GM19372 (cell line): ENCODE data around the gene CALM3.
"Not testable (repeated sequence)": the region's sequence is repeated elsewhere in the genome, so short reads cannot be mapped to it uniquely, and the experiment has no call there.

Experiments
- ATAC-seq: cut with Tn5 transposase; IDR thresholded peaks from one replicate; pipeline ENCODE4 v1.9.1; 2021; ENCODE audit warnings: mild to moderate bottlenecking, low read depth, moderate library complexity; ENCODE audit not compliant: unreplicated experiment

CALM3 gene

GRCh38 chr19:46613525-46613924 lies 12.4 kb downstream of the CALM3 start:
- no peak for ATAC-seq

DNA sequence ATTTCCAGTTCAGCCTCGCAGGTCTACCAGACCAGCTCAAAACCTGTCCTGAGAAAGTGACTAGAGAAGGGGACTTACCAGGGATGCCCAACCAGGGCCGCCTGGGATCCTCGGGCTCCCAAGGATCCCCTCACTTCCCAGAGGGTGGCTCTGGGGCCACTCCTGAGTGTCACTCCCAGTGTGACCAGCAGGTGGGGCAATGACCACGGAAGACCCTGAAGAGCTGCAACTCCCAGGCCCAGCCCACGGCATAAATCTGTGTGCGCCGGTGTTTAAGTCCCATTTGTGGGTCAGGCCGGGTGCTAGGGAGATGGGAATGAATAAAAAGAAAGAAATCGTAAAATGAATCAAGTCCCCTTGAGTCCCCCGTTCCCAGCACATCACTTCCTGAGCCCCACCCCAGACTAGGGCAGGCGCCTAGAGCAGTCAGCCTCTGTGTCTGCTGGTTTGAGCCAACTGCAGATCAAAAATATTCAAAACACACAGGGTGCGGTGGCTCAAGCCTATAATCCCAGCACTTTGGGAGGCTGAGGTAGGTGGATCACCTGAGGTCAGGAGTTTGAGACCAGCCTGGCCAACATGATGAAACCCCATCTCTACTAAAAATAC lies 13.1 kb downstream of the CALM3 start:
- ATAC-seq: no peak

DNA sequence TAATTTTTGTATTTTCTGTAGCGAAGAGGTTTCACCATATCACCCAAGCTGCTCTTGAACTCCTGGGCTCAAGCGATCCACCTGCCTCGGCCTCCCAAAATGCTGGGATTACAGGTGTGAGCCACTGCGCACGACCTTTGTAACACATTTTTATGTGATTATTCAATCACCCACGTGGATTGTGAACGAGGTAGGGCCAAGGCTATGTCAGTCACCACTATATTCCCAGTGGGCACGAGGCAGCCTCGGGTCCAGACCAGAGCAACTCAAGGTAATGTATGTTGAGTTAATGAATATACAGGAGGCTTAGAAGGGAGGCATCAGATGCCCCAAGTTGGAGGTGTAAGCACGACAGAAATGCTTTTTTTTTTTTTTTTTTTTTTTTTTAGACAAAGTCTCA lies 14.8 kb downstream of the CALM3 start:
- ATAC-seq: no peak

DNA sequence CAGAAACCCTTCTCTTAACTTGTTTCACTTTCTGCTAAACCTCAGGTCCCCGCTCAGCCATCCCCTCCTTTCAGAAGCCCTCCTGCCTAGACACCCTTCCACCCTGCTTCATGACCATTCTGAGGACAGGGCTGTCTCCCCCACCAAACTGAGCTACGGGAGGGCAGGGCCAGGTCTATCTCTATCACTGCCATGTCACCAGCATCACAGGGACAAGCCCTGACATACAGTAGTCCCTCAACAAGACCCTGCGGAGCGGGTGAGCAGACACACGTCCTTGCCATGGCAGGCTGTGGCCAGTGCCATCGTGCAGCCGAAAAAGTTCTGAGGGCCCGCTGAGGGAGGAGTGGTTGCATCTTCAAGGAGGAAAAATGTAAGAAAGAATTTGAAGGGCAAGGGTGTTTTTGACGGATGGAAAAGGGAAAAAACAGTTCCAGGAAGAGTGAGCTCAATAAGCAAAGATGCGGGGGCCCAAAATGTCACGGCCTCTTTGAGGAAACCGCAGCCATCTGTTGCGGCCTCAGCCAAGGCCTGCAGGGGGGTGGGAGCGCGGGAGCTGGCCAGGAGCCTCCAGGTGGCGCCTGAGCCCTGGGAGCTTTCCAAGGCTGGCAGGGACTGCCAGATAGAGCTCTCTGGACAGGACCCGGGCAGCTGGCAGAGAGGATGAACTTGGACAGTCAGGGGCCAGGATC lies 15.6 kb downstream of the CALM3 start:
- ATAC-seq: no peak

GRCh38 chr19:46617601-46618000 lies 16.5 kb downstream of the CALM3 start:
- ATAC-seq: no peak

DNA sequence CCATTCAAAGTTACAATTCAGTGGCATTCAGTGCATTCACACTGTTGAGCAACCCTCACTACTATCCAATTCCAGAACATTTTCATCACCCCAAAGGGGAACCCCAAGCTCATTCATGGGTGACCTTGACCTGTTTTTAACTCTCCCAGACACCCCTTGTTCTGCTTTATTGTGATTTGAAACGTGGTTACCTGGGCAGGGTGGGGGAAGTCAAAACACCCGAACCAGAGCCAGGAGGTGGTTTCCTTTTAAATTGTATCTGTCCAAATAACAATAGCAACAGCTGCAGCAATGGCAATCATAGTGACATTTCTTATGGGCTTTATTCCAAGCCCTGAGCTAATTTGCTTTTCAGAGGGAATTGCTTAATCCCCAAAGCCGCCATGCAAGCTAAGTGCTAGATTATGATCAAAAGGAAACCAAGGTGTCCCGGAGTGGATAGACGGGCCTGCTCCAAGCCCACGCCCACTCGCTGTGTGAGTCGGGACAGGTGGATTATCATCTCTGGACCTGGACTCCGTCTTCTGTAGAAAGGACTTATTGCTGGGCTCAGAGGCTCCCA lies 17.6 kb downstream of the CALM3 start:
- no peak for ATAC-seq

DNA sequence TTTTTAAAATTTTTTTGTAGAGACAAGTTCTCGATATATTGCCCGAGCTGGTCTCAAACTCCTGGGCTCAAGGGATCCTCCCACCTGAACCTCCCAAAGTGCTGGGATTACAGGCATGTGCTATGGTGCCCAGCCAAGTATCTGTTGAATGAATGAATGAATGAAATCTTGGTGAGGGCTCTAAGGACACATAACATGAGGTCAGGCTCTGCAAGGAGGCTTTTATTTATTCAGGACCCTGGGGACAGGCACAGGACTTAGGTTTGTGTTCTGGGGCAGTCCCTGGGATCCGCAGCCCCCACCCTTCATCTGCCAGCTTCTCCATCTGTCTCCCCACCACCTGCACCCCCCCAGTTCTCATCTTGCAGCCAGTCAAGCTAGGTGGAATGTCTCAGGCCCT lies 19.1 kb downstream of the CALM3 start:
- no peak for ATAC-seq

DNA sequence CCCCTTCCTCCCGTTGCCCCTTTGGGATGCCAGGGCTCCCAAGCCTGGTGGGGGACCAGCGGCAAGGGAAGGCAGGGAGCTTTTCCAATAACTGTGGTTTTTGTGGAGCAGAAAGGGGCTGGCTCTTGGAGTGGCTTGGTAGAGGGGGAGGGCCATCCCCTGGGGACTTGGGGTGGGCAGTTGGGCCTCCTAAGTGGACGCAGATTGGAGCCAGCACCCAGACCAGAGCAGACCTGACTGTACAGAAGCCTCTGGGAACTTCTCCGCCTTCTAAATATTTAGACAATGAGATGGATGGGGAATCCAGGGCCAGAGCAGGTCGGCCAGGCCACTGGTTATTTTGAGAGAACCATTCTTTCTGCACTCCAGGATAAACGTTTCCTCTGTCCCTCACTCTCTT lies 19.6 kb downstream of the CALM3 start:
- ATAC-seq: no peak

GRCh38 chr19:46621191-46622117 lies 20.3 kb downstream of the CALM3 start:
- no peak for ATAC-seq

DNA sequence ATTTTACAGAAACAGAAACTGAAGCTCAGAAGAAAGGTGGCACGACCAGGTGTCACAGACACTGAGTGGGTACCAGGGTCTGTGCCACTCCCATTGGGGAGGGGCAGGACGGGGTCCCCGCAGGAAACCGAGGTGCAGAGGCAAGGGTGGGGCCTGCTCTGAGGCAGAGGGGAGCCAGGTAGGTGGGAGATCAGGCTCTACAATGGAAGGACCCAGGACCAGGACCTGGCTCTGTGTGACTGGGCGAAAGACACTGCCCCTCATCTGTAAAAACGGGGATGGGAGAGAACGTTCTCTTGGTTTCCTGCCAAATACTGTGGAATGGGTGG lies 21.0 kb downstream of the CALM3 start:
- ATAC-seq: no peak

GRCh38 chr19:46623915-46624502 lies 22.9 kb downstream of the CALM3 start:
- no peak for ATAC-seq

DNA sequence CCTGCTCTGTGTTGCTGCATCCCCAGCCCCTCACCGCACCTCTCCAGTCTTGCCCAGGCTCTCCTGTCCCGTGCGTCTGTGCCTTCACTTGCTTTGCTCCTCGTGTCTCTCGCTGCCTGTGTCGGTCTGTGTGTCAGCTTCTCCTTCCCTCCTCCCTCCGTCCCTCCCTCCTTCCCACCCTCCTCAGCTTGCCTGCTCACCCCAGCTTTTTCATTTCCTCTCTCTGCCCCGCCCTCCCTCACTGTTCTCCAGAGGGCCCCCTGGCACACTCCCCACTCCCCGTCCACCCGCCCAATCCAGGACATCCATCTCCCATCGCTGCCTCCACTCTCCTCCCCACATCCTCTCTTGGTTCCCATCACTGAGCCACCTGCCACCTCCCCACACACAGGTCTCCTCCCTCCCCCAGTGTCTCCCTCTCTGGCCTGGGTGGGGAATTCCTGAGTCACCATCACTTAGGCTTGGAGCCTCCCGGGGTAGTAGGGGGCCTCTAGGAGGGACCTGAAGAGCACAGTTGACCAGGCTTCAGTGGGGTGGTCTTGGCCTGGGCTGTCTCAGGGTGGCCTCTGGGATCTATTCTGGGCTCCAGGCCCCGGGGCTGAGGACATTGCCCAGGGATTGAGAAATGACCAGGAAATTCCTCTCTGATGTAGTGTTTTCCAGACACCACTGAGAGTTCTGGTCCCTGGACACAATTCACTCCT lies 24.0 kb downstream of the CALM3 start, which contains the start of gene PTGIR:
TSS of gene PTGIR (minus strand) at position 132 of the 704 bp plus-strand sequence. CDS start 864 bp downstream, outside the sequence.
- ATAC-seq: no peak

GRCh38 chr19:46625731-46626130 lies 24.6 kb downstream of the CALM3 start:
- no peak for ATAC-seq

DNA sequence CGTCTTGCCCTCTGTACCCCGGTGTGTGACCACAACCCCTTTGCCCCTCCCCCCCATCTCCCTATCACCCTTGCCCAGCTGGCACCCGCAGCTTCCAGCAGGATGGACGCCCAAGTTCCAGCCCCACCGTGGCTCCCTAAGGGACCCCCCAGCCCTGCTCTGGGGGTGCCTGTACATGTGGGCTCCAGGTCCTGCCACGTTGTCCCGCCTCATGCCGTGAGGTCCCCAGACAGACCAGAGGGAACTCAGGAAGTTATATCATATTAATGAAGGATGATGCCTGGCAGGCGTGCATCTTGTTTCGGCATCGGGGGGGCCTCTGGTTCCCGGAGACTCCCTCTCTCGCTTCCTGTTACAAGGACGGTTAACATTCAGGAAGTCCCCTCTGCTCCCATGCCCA lies 25.3 kb downstream of the CALM3 start:
- ATAC-seq: no peak

DNA sequence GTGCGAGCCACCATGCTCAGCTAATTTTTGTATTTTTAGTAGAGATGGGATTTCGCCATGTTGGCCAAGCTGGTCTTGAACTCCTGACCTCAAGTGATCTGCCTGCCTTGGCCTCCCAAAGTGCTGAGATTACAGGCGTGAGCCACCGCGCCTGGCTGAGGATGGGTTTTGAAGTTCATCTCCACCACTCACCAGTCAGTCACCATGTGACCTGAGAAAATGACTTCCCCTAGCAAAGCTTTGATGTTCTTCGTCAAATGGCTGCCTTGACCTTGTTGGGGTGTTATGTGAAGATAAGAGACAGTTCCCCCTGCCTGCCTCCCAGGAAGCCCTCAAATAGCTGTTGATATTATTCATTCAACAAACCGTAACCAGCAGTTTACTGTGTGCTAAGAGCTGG lies 27.8 kb downstream of the CALM3 start:
- not testable (repeated sequence) for ATAC-seq

DNA sequence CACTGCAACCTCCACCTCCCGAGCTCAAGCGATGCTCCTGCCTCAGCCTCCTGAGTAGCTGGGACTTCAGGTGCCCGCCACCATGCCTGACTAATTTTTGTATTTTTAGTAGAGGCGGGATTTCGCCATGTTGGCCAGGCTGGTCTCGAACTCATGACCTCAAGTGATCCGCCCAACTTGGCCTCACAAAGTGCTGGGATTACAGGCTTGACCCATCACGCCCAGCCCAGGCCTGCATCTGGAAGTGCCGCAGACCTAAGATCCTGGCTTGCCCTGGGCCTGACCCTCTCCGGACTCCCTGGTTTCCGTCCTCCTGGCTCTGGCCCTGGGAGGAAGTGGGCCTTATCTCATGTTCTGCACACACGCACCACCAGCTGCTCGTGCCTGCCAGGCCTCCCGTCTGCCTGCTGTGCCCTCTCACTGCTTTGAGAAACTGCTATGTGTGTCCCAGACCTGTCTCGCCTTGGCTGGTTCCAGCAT lies 28.5 kb downstream of the CALM3 start:
- ATAC-seq: no peak

DNA sequence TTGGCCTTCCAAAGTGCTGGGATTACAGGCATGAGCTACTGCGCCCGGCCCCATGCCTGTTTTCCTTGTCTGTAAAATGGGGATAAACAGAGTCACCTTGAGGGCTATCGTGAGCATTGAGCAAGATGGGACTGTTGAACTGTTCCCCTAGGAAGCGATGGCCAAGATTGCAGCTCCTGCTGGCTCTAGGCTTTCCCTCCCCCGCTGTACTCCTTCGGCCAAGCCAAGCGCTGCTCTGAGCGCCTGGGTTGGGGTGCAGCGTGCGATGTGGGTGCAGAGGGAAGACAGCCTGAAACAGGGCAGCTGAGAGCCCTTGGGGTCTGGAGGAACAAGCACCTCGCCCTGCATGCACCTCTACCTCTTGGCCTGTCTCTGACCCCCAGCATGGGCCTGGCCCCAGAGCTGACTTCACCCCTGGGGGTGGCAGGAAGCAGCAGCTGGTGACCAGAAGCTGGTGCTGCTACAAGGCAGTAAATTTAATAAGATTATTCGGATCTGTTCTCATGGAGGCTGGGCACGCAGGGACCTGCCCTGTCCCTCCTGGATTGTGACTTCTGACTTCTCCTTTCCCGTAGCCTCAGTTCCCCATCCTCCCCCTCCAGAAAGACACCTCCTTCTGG lies 29.6 kb downstream of the CALM3 start:
- ATAC-seq: no peak

DNA sequence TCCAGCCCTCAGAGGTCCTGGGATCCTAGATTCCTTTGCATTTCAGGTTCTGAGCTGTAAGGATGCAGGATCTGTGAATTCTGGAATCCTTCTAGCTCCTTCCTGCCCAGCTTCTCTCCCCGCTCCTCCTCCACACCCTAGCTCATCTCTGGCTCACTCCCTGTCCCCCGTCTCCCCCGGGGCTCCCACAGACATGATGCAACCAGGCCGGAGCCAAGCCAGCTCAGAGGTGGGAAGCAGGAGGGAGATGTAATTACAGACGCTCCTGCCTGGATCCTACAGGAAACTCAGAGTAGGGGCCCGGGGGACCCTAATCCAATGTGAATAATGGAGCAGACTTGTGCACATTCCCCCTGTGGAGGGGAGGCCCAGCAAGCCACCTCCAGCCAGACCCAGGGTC lies 30.4 kb downstream of the CALM3 start:
- no peak for ATAC-seq

GRCh38 chr19:46633130-46633529 lies 32.0 kb downstream of the CALM3 start:
- ATAC-seq: no peak
